Neutrophil (primary cell): Measurements from ENCODE around the gene PAXIP1.

Experiments used
- H3K27ac ChIP-seq: fragments of 200-600 bp; sonication (generic); 2 replicates; pipeline ENCODE4 v1.5.1; 2016; ENCODE audit warnings: mild to moderate bottlenecking, moderate library complexity
- H3K27me3 ChIP-seq: fragments of 200-600 bp; sonication (generic); 2 replicates; pipeline ENCODE4 v1.6.0; 2016; ENCODE audit warnings: mild to moderate bottlenecking
- H3K36me3 ChIP-seq: fragments of 200-600 bp; sonication (generic); 2 replicates; pipeline ENCODE4 v1.5.1; 2017
- H3K4me1 ChIP-seq, 2 experiments: fragments of 200-600 bp in 1 of 2; sonication (generic) in 1 of 2; 1 replicate in 1 of 2; 2 replicates in 1 of 2; pipeline versions ENCODE4 v1.5.1 to v1.6.1; 2013 to 2016; ENCODE audit warnings: low read depth in 1 of 2, low read length in 1 of 2, mild to moderate bottlenecking in 1 of 2, moderate library complexity in 1 of 2; ENCODE audit not compliant: control insufficient read depth in 1 of 2, insufficient read depth in 1 of 2
- H3K4me3 ChIP-seq, 2 experiments: fragments of 200-600 bp in 1 of 2; sonication (generic) in 1 of 2; 1 replicate in 1 of 2; 2 replicates in 1 of 2; pipeline ENCODE4 v1.5.1; 2013 to 2016; ENCODE audit warnings: low read depth in 1 of 2, low read length in 1 of 2, mild to moderate bottlenecking in 1 of 2, moderate library complexity in 1 of 2
- H3K9me3 ChIP-seq: fragments of 200-600 bp; sonication (generic); 2 replicates; pipeline ENCODE4 v1.5.1; 2016
- TF ChIP-seq, protein P1 (sequence below): fragments of 200-600 bp; sonication (generic); IDR thresholded peaks from 2 replicates; pipeline ENCODE4 v1.5.1; 2016; ENCODE audit warnings: antibody characterized with exemption

PAXIP1 gene

DNA sequence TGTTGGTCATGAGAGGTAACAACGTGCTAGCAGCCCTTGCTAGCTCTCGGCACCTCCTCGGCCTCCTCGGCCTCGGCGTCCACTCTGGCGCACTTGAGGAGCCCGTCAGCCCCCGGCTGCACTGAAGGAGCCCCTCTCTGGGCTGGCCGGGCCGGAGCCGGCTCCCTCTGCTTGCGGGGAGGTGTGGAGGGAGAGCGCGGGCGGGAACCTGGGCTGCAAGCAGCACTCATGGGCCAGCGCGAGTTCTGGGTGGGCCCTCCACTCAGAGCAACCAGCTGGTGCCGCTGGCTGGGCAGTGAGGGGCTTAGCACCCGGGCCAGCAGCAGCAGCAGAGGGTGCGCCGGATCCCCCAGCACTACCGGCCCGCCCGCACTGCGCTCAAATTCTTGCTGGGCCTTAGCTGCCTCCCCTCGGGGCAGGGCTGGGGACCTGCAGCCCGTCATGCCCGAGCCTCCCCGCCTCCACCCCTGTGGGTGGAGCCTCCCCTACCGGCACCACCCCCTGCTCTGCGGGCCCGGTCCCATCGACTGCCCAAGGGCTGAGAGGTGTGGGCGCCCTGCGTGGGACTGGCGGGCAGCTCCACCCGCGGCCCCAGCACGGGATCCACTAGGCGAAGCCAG lies 96.1 kb downstream of the PAXIP1 start:
- Histone ChIP-seq H3K27ac (no peak overlapping the region), H3K9me3 (no peaks in the 10 kb centered on the region), H3K4me3 (no peak overlapping the region), H3K4me1 (no peaks in the 10 kb centered on the region), H3K27me3 (no peaks in the 10 kb centered on the region), H3K36me3 (no peaks in the 10 kb centered on the region)
- TF ChIP-seq, protein P1, sequence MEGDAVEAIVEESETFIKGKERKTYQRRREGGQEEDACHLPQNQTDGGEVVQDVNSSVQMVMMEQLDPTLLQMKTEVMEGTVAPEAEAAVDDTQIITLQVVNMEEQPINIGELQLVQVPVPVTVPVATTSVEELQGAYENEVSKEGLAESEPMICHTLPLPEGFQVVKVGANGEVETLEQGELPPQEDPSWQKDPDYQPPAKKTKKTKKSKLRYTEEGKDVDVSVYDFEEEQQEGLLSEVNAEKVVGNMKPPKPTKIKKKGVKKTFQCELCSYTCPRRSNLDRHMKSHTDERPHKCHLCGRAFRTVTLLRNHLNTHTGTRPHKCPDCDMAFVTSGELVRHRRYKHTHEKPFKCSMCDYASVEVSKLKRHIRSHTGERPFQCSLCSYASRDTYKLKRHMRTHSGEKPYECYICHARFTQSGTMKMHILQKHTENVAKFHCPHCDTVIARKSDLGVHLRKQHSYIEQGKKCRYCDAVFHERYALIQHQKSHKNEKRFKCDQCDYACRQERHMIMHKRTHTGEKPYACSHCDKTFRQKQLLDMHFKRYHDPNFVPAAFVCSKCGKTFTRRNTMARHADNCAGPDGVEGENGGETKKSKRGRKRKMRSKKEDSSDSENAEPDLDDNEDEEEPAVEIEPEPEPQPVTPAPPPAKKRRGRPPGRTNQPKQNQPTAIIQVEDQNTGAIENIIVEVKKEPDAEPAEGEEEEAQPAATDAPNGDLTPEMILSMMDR = no peak

DNA sequence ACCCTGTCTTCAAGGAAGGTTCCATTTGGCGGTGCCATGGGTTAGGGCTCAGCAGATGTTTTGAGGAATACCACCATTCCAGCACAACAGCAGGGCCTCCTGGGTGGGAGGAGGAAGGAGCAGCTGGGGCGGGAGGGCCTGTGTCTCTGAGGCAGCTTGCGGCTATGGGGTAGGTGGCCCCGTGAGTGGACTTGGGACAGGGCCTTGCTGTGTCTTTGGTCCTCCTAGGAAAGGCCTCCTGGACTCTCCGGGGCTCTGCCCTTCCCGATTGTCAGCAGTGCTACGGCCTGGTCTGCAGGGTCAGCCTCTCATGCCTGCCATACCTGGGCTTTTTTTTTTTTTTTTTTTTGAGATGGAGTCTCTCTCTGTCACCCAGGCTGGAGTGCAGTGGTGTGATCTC lies 96.7 kb downstream of the PAXIP1 start:
- Histone ChIP-seq H3K4me3 (no peak overlapping the region), H3K4me1 (no peaks in the 10 kb centered on the region), H3K9me3 (no peaks in the 10 kb centered on the region), H3K36me3 (no peaks in the 10 kb centered on the region), H3K27ac (no peak overlapping the region), H3K27me3 (no peaks in the 10 kb centered on the region)
- TF ChIP-seq, protein P1 = no peak

DNA sequence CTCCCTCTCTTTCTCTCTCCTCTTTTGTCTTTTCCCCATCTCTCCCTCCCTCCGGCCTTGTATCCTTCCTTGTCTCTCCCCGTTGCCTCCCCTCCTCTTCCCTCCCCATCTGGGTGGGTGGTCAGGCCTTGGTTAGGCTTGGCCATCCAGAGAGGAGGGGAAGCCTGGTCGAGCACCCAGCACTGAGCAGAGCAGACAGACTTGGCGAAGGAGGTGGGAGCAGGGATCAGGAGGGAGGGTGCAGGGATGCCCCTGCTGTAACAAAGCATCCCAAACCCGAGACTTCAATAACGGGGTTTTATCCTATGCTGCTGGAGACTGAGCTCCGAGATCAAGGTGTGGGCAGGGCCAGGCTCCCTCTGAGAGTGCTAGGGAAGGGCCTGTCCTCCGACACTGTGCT lies 97.3 kb downstream of the PAXIP1 start:
- no peaks in the 10 kb centered on the region for H3K27me3 ChIP-seq
- no peak overlapping the region for H3K27ac ChIP-seq
- no peaks in the 10 kb centered on the region for H3K36me3 ChIP-seq
- no peaks in the 10 kb centered on the region for H3K9me3 ChIP-seq
- H3K4me1 ChIP-seq = no peaks in the 10 kb centered on the region
- H3K4me3 ChIP-seq = no peak overlapping the region
- TF ChIP-seq, protein P1 = no peak

DNA sequence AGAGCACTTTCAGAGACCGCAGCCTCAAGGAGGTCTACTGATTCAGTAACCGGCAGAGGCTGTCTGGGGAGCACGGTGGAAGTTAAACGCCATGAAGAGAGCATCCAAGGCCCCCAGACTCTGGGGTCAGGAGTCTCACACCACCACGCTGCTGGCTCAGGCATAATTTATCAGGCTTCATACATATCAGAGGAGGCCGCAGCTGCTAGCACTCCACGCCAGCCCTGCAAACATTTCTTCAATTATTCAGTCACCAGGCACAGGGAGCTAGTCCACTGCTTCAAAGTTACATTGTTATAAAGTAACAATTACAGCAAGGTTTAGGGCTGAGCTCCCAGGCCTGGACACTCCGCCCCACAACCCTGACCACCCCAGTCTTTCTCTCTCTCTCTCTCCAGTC lies 97.8 kb downstream of the PAXIP1 start:
- no peaks in the 10 kb centered on the region for H3K9me3 ChIP-seq
- TF ChIP-seq, protein P1 = no peak
- H3K27ac ChIP-seq = no peak overlapping the region
- no peaks in the 10 kb centered on the region for H3K4me1 ChIP-seq
- no peaks in the 10 kb centered on the region for H3K36me3 ChIP-seq
- no peaks in the 10 kb centered on the region for H3K27me3 ChIP-seq
- no peak overlapping the region for H3K4me3 ChIP-seq

DNA sequence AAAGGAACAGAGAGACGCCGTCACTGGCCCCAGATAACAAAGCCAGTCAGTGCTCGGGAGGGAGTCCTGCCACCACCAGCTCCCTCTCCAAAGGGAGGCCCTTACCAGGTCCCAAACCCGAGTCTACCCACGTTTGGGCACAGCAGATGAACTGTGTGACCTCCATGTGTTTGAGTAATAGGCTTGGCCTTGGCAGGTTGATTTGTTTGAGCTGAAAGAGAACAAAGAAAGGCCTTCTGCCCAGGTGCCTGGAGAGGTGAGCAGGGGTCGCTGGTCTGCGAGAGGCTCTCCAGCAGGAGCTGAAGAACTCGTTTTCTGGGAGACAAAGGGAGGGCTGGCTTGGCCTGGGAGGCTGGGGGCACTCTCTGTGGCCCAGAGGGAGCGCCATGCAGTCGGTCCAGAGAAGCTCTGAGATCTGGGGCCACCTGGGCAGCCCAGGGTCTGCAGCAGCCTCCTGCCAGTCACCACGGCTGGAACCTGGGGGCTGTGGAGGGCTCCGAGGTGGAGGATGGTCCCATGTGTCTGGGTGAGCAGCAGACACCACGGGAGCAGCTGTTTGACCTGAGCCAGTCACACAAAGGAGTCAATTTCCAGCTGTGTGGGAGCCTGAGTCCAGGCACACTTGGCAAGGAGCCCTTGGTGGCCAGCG lies 99.7 kb downstream of the PAXIP1 start:
- Histone ChIP-seq H3K27me3 (peaks cover 5% of the 10 kb centered on the region), H3K36me3 (no peaks in the 10 kb centered on the region), H3K4me3 (no peak overlapping the region), H3K4me1 (no peaks in the 10 kb centered on the region), H3K9me3 (no peaks in the 10 kb centered on the region), H3K27ac (no peak overlapping the region)
- TF ChIP-seq, protein P1 = no peak
